Measurements from ENCODE around the gene OAF. TPM values are rescaled to one million over a fixed set of nuclear protein-coding genes. Genes with fewer than 3 reads are reported as not detected.

OAF gene
- total RNA-seq, 2 experiments from 2014 or later = 3.1 to 3.2 TPM

- Histone ChIP-seq H3K4me1 (ENCODE audit: insufficient read depth, low read length) (no peaks in the 10 kb centered on the region), H3K27ac (ENCODE audit: low read depth in 1 of 2, low read length in 2 of 2) (no peak overlapping the region), H3K36me3 (ENCODE audit: insufficient read depth, low read length) (no peaks in the 10 kb centered on the region), H3K27me3 (ENCODE audit: control insufficient read depth in 1 of 2, insufficient read depth in 2 of 2, low read length in 2 of 2) (no peaks in the 10 kb centered on the region), H3K4me3 (ENCODE audit: low read length) (no peak overlapping the region), H3K9me3 (ENCODE audit: control insufficient read depth in 1 of 2, insufficient read depth in 1 of 2, low read length in 2 of 2) (no peaks in the 10 kb centered on the region)
- Mint-ChIP-seq H3K27me3 (no peaks in the 10 kb centered on the region), H3K27ac (no peak overlapping the region), H3K4me1 (ENCODE audit: low read depth) (no peaks in the 10 kb centered on the region), H3K4me3 (no peak overlapping the region), H3K36me3 (ENCODE audit: low read depth) (no peaks in the 10 kb centered on the region), H3K9me3 (no peaks in the 10 kb centered on the region)
- intact Hi-C loops (cut with DNase I, micrococcal nuclease) = no loop called here
- ATAC-seq (ENCODE audit: poor library complexity) = no peak
- CTCF ChIA-PET = no interaction called here
- POLR2A ChIA-PET = no interaction called here
- no peak for TF ChIP-seq CTCF (IDR thresholded peaks at IDR 0.05)
- no peak for DNase-seq
Observed at GRCh38 chr11:120219232-120219937, 8.6 kb downstream of the OAF start.

- ATAC-seq (ENCODE audit: poor library complexity) (no peak), DNase-seq (no peak)
- intact Hi-C loops (cut with DNase I, micrococcal nuclease) = no loop called here
- Histone ChIP-seq H3K4me3 (ENCODE audit: low read length) (no peak overlapping the region), H3K27ac (ENCODE audit: low read depth in 1 of 2, low read length in 2 of 2) (no peak overlapping the region), H3K27me3 (ENCODE audit: control insufficient read depth in 1 of 2, insufficient read depth in 2 of 2, low read length in 2 of 2) (peaks cover 0 to 2% of the 10 kb centered on the region in 2 experiments), H3K36me3 (ENCODE audit: insufficient read depth, low read length) (no peaks in the 10 kb centered on the region), H3K4me1 (ENCODE audit: insufficient read depth, low read length) (no peaks in the 10 kb centered on the region), H3K9me3 (ENCODE audit: control insufficient read depth in 1 of 2, insufficient read depth in 1 of 2, low read length in 2 of 2) (no peaks in the 10 kb centered on the region)
- H3K27ac Mint-ChIP-seq = no peak overlapping the region
- no peaks in the 10 kb centered on the region for H3K27me3 Mint-ChIP-seq
- H3K36me3 Mint-ChIP-seq (ENCODE audit: low read depth) = no peaks in the 10 kb centered on the region
- CTCF ChIA-PET = no interaction called here
- H3K4me3 Mint-ChIP-seq = no peak overlapping the region
- no peaks in the 10 kb centered on the region for H3K9me3 Mint-ChIP-seq
- no peaks in the 10 kb centered on the region for H3K4me1 Mint-ChIP-seq (ENCODE audit: low read depth)
- POLR2A ChIA-PET = no interaction called here
- TF ChIP-seq CTCF (IDR thresholded peaks at IDR 0.05) = no peak
Observed at GRCh38 chr11:120219938-120220746, 9.3 kb downstream of the OAF start.

GRCh38 chr11:120220747-120221037 lies 9.9 kb downstream of the OAF start:
- Mint-ChIP-seq H3K27me3 (no peaks in the 10 kb centered on the region), H3K9me3 (no peaks in the 10 kb centered on the region), H3K4me3 (no peak overlapping the region), H3K4me1 (ENCODE audit: low read depth) (no peaks in the 10 kb centered on the region), H3K27ac (no peak overlapping the region), H3K36me3 (ENCODE audit: low read depth) (no peaks in the 10 kb centered on the region)
- intact Hi-C loops (cut with DNase I, micrococcal nuclease) = no loop called here
- Histone ChIP-seq H3K27me3 (ENCODE audit: control insufficient read depth in 1 of 2, insufficient read depth in 2 of 2, low read length in 2 of 2) (peaks cover 0 to 2% of the 10 kb centered on the region in 2 experiments), H3K4me1 (ENCODE audit: insufficient read depth, low read length) (no peaks in the 10 kb centered on the region), H3K4me3 (ENCODE audit: low read length) (no peak overlapping the region), H3K36me3 (ENCODE audit: insufficient read depth, low read length) (no peaks in the 10 kb centered on the region), H3K9me3 (ENCODE audit: control insufficient read depth in 1 of 2, insufficient read depth in 1 of 2, low read length in 2 of 2) (no peaks in the 10 kb centered on the region), H3K27ac (ENCODE audit: low read depth in 1 of 2, low read length in 2 of 2) (no peak overlapping the region)
- ATAC-seq (ENCODE audit: poor library complexity) (no peak), DNase-seq (no peak)
- TF ChIP-seq CTCF (IDR thresholded peaks at IDR 0.05) = no peak
- CTCF ChIA-PET = no interaction called here
- POLR2A ChIA-PET = no interaction called here
